H1 (cell line): Measurements from ENCODE around the gene ZMAT5. TPM values are rescaled to one million over a fixed set of nuclear protein-coding genes. Genes with fewer than 3 reads are reported as not detected.

Experiments
- CTCF ChIA-PET: fragments of 300-600 bp; sonication (Branson Sonifier 250); formaldehyde crosslinking; loops from one replicate; lab custom pipeline; 2021; ENCODE audit not compliant: partially characterized antibody; lab: Charles Lee
- POLR2A ChIA-PET: fragments of 300-600 bp; sonication (Branson Sonifier 250); formaldehyde crosslinking; loops from one replicate; lab custom pipeline; 2021; ENCODE audit warnings: inconsistent platforms; ENCODE audit not compliant: partially characterized antibody; lab: Charles Lee
- DNase-seq, 2 experiments: peaks; one replicate each; pipeline versions ENCODE4 v3.0.0 to v3.0.0-alpha.2; 2010 to 2022; ENCODE audit warnings: low spot score in 2 of 2, low read depth in 1 of 2, mixed read lengths in 1 of 2
- FAIRE-seq: peaks from 2 replicates; lab custom pipeline; 2011; peaks lifted over from hg19 to GRCh38; lab: Jason Lieb, UNC
- H2AFZ ChIP-seq: 2 replicates; pipeline ENCODE4 v1.8.1; 2012; ENCODE audit warnings: low read length, inconsistent platforms
- H2AK5ac ChIP-seq: 2 replicates; pipeline ENCODE4 v1.6.1; 2013; ENCODE audit warnings: low read depth, low read length
- H2BK120ac ChIP-seq: replicated peaks from 2 replicates; pipeline ENCODE3; 2013; ENCODE audit warnings: low read depth, low read length, inconsistent platforms
- H2BK12ac ChIP-seq: 2 replicates; pipeline ENCODE4 v1.6.1; 2013; ENCODE audit warnings: low read depth, low read length
- H2BK15ac ChIP-seq: 2 replicates; pipeline ENCODE4 v1.6.1; 2013; ENCODE audit warnings: low read length
- H2BK20ac ChIP-seq: 2 replicates; pipeline ENCODE4 v1.6.1; 2013; ENCODE audit warnings: low read length
- H2BK5ac ChIP-seq: 2 replicates; pipeline ENCODE4 v1.6.1; 2013; ENCODE audit warnings: low read depth, low read length
- H3K14ac ChIP-seq: 2 replicates; pipeline ENCODE4 v1.6.1; 2013; ENCODE audit warnings: inconsistent platforms; ENCODE audit not compliant: insufficient read length
- H3K18ac ChIP-seq: 2 replicates; pipeline ENCODE4 v1.6.1; 2013; ENCODE audit warnings: low read length; ENCODE audit errors: extremely low read depth
- H3K23ac ChIP-seq: 2 replicates; pipeline ENCODE4 v1.6.1; 2013; ENCODE audit warnings: inconsistent platforms; ENCODE audit not compliant: insufficient read length
- H3K23me2 ChIP-seq: 2 replicates; pipeline ENCODE4 v1.6.1; 2013; ENCODE audit warnings: low read depth, low read length
- H3K27ac ChIP-seq: 2 replicates; pipeline ENCODE4 v1.6.1; 2011; ENCODE audit warnings: low read depth, low read length, inconsistent platforms
- H3K27me3 ChIP-seq, 4 experiments: replicated peaks in 1 of 4; 1 replicate in 1 of 4; 2 replicates in 3 of 4; pipeline versions ENCODE4 v1.6.1 to v1.8.1; 2011 to 2013; ENCODE audit warnings: low read length in 3 of 4, mild to moderate bottlenecking in 3 of 4, inconsistent platforms in 2 of 4, mixed read lengths in 2 of 4, moderate library complexity in 1 of 4; ENCODE audit not compliant: control insufficient read depth in 3 of 4, insufficient read depth in 3 of 4; ENCODE audit errors: extremely low read depth in 1 of 4
- H3K36me3 ChIP-seq, 4 experiments: 2 replicates each; pipeline versions ENCODE4 v1.6.1 to v1.8.1; 2011 to 2013; ENCODE audit warnings: mild to moderate bottlenecking in 4 of 4, low read length in 3 of 4, moderate library complexity in 2 of 4, control low read depth in 1 of 4, inconsistent platforms in 1 of 4; ENCODE audit not compliant: insufficient read depth in 4 of 4, control insufficient read depth in 2 of 4
- H3K4ac ChIP-seq: replicated peaks from 2 replicates; pipeline ENCODE3; 2013; ENCODE audit warnings: low read length, low read depth, mixed read lengths, inconsistent platforms; ENCODE audit not compliant: insufficient read length
- H3K4me1 ChIP-seq, 4 experiments: replicated peaks in 1 of 4; 1 replicate in 1 of 4; 2 replicates in 3 of 4; pipeline versions ENCODE4 v1.6.1 to v1.8.1; 2011 to 2013; ENCODE audit warnings: low read length in 3 of 4, inconsistent platforms in 2 of 4, mixed read lengths in 1 of 4; ENCODE audit not compliant: insufficient read depth in 4 of 4, control insufficient read depth in 3 of 4
- H3K4me2 ChIP-seq, 2 experiments: 2 replicates each; pipeline versions ENCODE4 v1.6.1 to v1.8.1; 2011 to 2013; ENCODE audit warnings: low read depth in 2 of 2, low read length in 2 of 2, control low read depth in 1 of 2, inconsistent platforms in 1 of 2, mild to moderate bottlenecking in 1 of 2; ENCODE audit not compliant: insufficient read depth in 1 of 2
- H3K4me3 ChIP-seq, 4 experiments: fragments of 200-600, 300-600 bp in 1 of 4; sonication (generic), shearing (Covaris generic), sonication (Bioruptor Twin) in 1 of 4; 2 replicates each; pipeline versions ENCODE4 v1.5.1 to v1.8.1; 2011 to 2016; ENCODE audit warnings: low read length in 4 of 4, low read depth in 3 of 4, control low read depth in 2 of 4, inconsistent platforms in 2 of 4, mild to moderate bottlenecking in 2 of 4, mixed read lengths in 1 of 4, moderate library complexity in 1 of 4; ENCODE audit not compliant: insufficient read depth in 2 of 4; ENCODE audit errors: extremely low read depth in 1 of 4
- H3K56ac ChIP-seq: replicated peaks from 2 replicates; pipeline ENCODE3; 2013; ENCODE audit warnings: low read depth, mild to moderate bottlenecking, mixed read lengths, low read length, inconsistent platforms; ENCODE audit not compliant: insufficient read length
- H3K79me1 ChIP-seq: 2 replicates; pipeline ENCODE4 v1.6.1; 2013; ENCODE audit warnings: low read depth, low read length, control low read depth
- H3K79me2 ChIP-seq, 2 experiments: 2 replicates each; pipeline versions ENCODE4 v1.6.1 to v1.8.1; 2012 to 2013; ENCODE audit warnings: low read length in 2 of 2, mild to moderate bottlenecking in 2 of 2, inconsistent platforms in 1 of 2; ENCODE audit not compliant: insufficient read depth in 2 of 2, control insufficient read depth in 1 of 2
- H3K9ac ChIP-seq, 4 experiments: replicated peaks in 1 of 4; 1 replicate in 1 of 4; 2 replicates in 3 of 4; pipeline versions ENCODE4 v1.6.1 to v1.8.1; 2011 to 2013; ENCODE audit warnings: low read depth in 3 of 4, low read length in 3 of 4, control low read depth in 2 of 4, mild to moderate bottlenecking in 2 of 4, moderate library complexity in 2 of 4, inconsistent platforms in 1 of 4; ENCODE audit errors: extremely low read depth in 1 of 4
- H3K9me3 ChIP-seq, 2 experiments: 2 replicates each; pipeline versions ENCODE4 v1.6.1 to v1.8.1; 2012 to 2013; ENCODE audit warnings: mild to moderate bottlenecking in 2 of 2, moderate library complexity in 2 of 2, control low read depth in 1 of 2, inconsistent platforms in 1 of 2, low read depth in 1 of 2, low read length in 1 of 2, mixed read lengths in 1 of 2; ENCODE audit not compliant: insufficient read depth in 2 of 2
- H4K20me1 ChIP-seq, 2 experiments: replicated peaks in 1 of 2; 2 replicates each; pipeline versions ENCODE3 to v1.8.1; 2011 to 2013; ENCODE audit warnings: inconsistent platforms in 2 of 2, low read length in 2 of 2, mild to moderate bottlenecking in 1 of 2; ENCODE audit not compliant: insufficient read depth in 2 of 2, control insufficient read depth in 1 of 2
- H4K5ac ChIP-seq: 2 replicates; pipeline ENCODE4 v1.6.1; 2013; ENCODE audit warnings: low read length, low read depth, mixed read lengths, inconsistent platforms; ENCODE audit not compliant: insufficient read length
- H4K8ac ChIP-seq: 2 replicates; pipeline ENCODE4 v1.8.0; 2013; ENCODE audit warnings: mild to moderate bottlenecking, moderate library complexity, low read length, inconsistent platforms; ENCODE audit not compliant: insufficient read depth; ENCODE audit errors: extremely low read depth
- H4K91ac ChIP-seq: replicated peaks from 2 replicates; pipeline ENCODE3; 2013; ENCODE audit warnings: low read length, mixed read lengths, inconsistent platforms; ENCODE audit not compliant: insufficient read length
- CBX8 ChIP-seq: fragments of 300-800, 300-1000 bp; sonication (generic); IDR thresholded peaks from 2 replicates; pipeline ENCODE4 v1.7.1; 2016; ENCODE audit warnings: low read depth, low read length, borderline replicate concordance
- WGBS, 2 experiments: shearing (Covaris generic) in 1 of 2; methylation state at CpG; one replicate each; pipeline versions ENCODE4 v1.1.6 to v1.1.7; 2013 to 2015; ENCODE audit warnings: low lambda C conversion rate in 2 of 2, mixed read lengths in 2 of 2, inconsistent platforms in 1 of 2, low coverage in 1 of 2, missing lambda C conversion rate in 1 of 2; ENCODE audit not compliant: insufficient replicate concordance in 2 of 2, insufficient coverage in 1 of 2, insufficient read length in 1 of 2; ENCODE audit errors: extremely low coverage in 1 of 2, missing lambda C conversion rate in 1 of 2; 5-methylcytosine and 5-hydroxymethylcytosine counted together
- polyA plus RNA-seq, 7 experiments: library from polyadenylated mRNA; depleted of rRNA in 3 of 7; stranded (reverse) in 5 of 7; unstranded in 2 of 7; fragments of >200 nt in 5 of 7; fragments of 200-250 nt in 2 of 7; gene quantifications; 1 replicate in 5 of 7; 2 replicates in 1 of 7; 4 replicates in 1 of 7; pipeline versions ENCODE4 v1.2.1 to v1.2.3, GENCODE V29; 2011 to 2013; ENCODE audit warnings: missing spikeins in 2 of 7, mixed read lengths in 2 of 7
- total RNA-seq: library from RNA; stranded (reverse); fragmentation: NEBNext Ultra II Directional; extraction: Animal tissue kit (Norgen Biotek cat#: 25700); gene quantifications from 2 replicates; pipeline ENCODE4 v1.2.1, GENCODE V29; 2021

The ZMAT5 gene
- total and polyA plus RNA-seq, 2 of the 8 experiments (the other 6 are each of a cell fraction or from before 2014, with no cell fraction given): 14.0 to 38.3 TPM

GRCh38 chr22:29690476-29690875 is 76.3 kb downstream of the ZMAT5 start:
- no peaks in the 10 kb centered on the region; the same call in 1 of the 2 replicates for H3K79me1 ChIP-seq
- H3K23me2 ChIP-seq: no peaks in the 10 kb centered on the region
- no peak for TF ChIP-seq CBX8
- H3K56ac ChIP-seq: no peak overlapping the region
- H3K27me3 ChIP-seq: no peaks in the 10 kb centered on the region
- H4K20me1 ChIP-seq: peaks cover 0 to 3% of the 10 kb centered on the region in 2 experiments
- ChIA-PET POLR2A (interaction anchor here (1.2 to 2.5 kb wide), 3 partner anchors 11 to 86 kb away, joined by 3 to 6 read pairs (median 5); partner anchors contain the start of genes UQCR10 and ZMAT5), CTCF (interaction anchor here (0.7 to 6.5 kb wide), 29 partner anchors 8 to 543 kb away, joined by 3 to 60 read pairs (median 6); partner anchors contain the start of gene HORMAD2)
- no peak overlapping the region; a peak in 1 of 4 replicates for H3K4me2 ChIP-seq
- H3K36me3 ChIP-seq: no peaks in the 10 kb centered on the region; a peak in 1 of 8 replicates
- H3K14ac ChIP-seq: no peak overlapping the region
- H3K79me2 ChIP-seq: no peaks in the 10 kb centered on the region
- H4K91ac ChIP-seq: no peak overlapping the region
- no peak overlapping the region for H3K4ac ChIP-seq
- no peak overlapping the region for H2AFZ ChIP-seq
- no peak overlapping the region for H2BK5ac ChIP-seq
- DNase-seq (no peak), FAIRE-seq (no peak)
- peaks cover 12 to 41% (median 28%) of the 10 kb centered on the region in 4 experiments for H3K4me1 ChIP-seq
- no peak overlapping the region for H4K8ac ChIP-seq
- no peak overlapping the region for H3K4me3 ChIP-seq
- no peaks in the 10 kb centered on the region for H3K9me3 ChIP-seq
- no peak overlapping the region for H2AK5ac ChIP-seq
- peak overlapping the region; percentile 52; the same call in 1 of the 2 replicates for H3K18ac ChIP-seq
- no peak overlapping the region for H2BK12ac ChIP-seq
- H3K27ac ChIP-seq: no peak overlapping the region
- no peak overlapping the region for H4K5ac ChIP-seq
- no peak overlapping the region for H3K23ac ChIP-seq
- no peak overlapping the region for H3K9ac ChIP-seq
- 0 out of 2 replicates have a peak overlapping the region, but pooled peaks have one; percentile 93 for H2BK20ac ChIP-seq
- H2BK120ac ChIP-seq: no peak overlapping the region
- WGBS, 2 experiments: 87% methylated on average over 9 of the region's 9 CpGs; no CpG with 5 or more reads in 1 of the 2 experiments
- H2BK15ac ChIP-seq: no peak overlapping the region
